Calu3 (cell line): ENCODE data around the gene PITPNM3. TPM values are rescaled to one million over a fixed set of nuclear protein-coding genes. Genes with fewer than 3 reads are reported as not detected.

Experiments used
- BruUV-seq: library from RNA; stranded (reverse); fragments of 400-500 nt; replicated peaks from 2 replicates; lab custom pipeline; 2021; lab: Mats Ljungman, UMichigan
- CTCF ChIA-PET: fragments of 300-600 bp; sonication (Branson Sonifier 250); formaldehyde crosslinking; loops from one replicate; lab custom pipeline; 2022; ENCODE audit warnings: antibody characterized with exemption; lab: Charles Lee
- DNase-seq: peaks from one replicate; pipeline ENCODE4 v3.0.0; 2022
- H3K27ac Mint-ChIP-seq: one replicate; pipeline ENCODE4 v1.8.0; 2022; ENCODE audit warnings: mixed read lengths; ENCODE audit not compliant: unreplicated experiment
- H3K27me3 Mint-ChIP-seq: one replicate; pipeline ENCODE4 v1.8.0; 2022; ENCODE audit warnings: mixed read lengths; ENCODE audit not compliant: unreplicated experiment
- H3K36me3 Mint-ChIP-seq: one replicate; pipeline ENCODE4 v1.8.0; 2022; ENCODE audit warnings: mild to moderate bottlenecking, moderate library complexity, mixed read lengths; ENCODE audit not compliant: insufficient read depth, unreplicated experiment
- H3K4me1 Mint-ChIP-seq: one replicate; pipeline ENCODE4 v1.8.0; 2022; ENCODE audit warnings: mild to moderate bottlenecking, low read depth, mixed read lengths; ENCODE audit not compliant: unreplicated experiment
- H3K4me3 Mint-ChIP-seq: one replicate; pipeline ENCODE4 v1.8.0; 2022; ENCODE audit warnings: mild to moderate bottlenecking, low read depth, moderate library complexity, mixed read lengths; ENCODE audit not compliant: unreplicated experiment
- H3K9me3 Mint-ChIP-seq: one replicate; pipeline ENCODE4 v1.8.0; 2022; ENCODE audit warnings: low read depth, mixed read lengths; ENCODE audit not compliant: unreplicated experiment
- CTCF ChIP-seq: fragments of 200-600 bp; IDR thresholded peaks from one replicate; pipeline ENCODE4 v1.8.0; 2022; ENCODE audit warnings: antibody characterized with exemption; ENCODE audit not compliant: unreplicated experiment
- intact Hi-C: fragments of 100-400 bp; cut with micrococcal nuclease; formaldehyde crosslinking; loops from one replicate; pipeline ENCODE4 v1.10.0; 2022; ENCODE audit not compliant: unreplicated experiment
- total RNA-seq: library from RNA; stranded (reverse); gene quantifications from 2 replicates; pipeline ENCODE4 v1.2.3, GENCODE V29; 2022

The PITPNM3 gene
- total RNA-seq, 1 experiment from 2014 or later = 10.7 TPM

- intact Hi-C loops = no loop called here
- CTCF ChIA-PET = no interaction called here
- Mint-ChIP-seq H3K36me3 (peaks cover 28% of the 10 kb centered on the region), H3K9me3 (no peaks in the 10 kb centered on the region), H3K27me3 (no peaks in the 10 kb centered on the region), H3K27ac (no peak overlapping the region), H3K4me1 (peaks cover 9% of the 10 kb centered on the region), H3K4me3 (no peak overlapping the region)
- TF ChIP-seq CTCF = no peak
- no peak for DNase-seq
- BruUV-seq = no TSS peak
These were observed 109.7 kb downstream of the PITPNM3 start for GRCh38 chr17:6446516-6447100.

- H3K27me3 Mint-ChIP-seq = peaks cover 5% of the 10 kb centered on the region
- peaks cover 21% of the 10 kb centered on the region for H3K36me3 Mint-ChIP-seq
- intact Hi-C loops = no loop called here
- peaks cover 9% of the 10 kb centered on the region for H3K4me1 Mint-ChIP-seq
- TF ChIP-seq CTCF = no peak
- CTCF ChIA-PET = no interaction called here
- H3K4me3 Mint-ChIP-seq = peak overlapping the region; percentile 85
- DNase-seq = no peak
- H3K9me3 Mint-ChIP-seq = no peaks in the 10 kb centered on the region
- TSS peak; percentile 65 for BruUV-seq
- H3K27ac Mint-ChIP-seq = peak overlapping the region; percentile 65
These were observed 111.6 kb downstream of the PITPNM3 start for GRCh38 chr17:6444571-6445335.

- DNase-seq = peak; percentile 93
- intact Hi-C loops = no loop called here
- peaks cover 13% of the 10 kb centered on the region for H3K27me3 Mint-ChIP-seq
- peak within 1 kb of the TSS; percentile 65 for H3K27ac Mint-ChIP-seq
- no peak for TF ChIP-seq CTCF
- peaks cover 21% of the 10 kb centered on the region for H3K36me3 Mint-ChIP-seq
- peak within 1 kb of the TSS; percentile 85 for H3K4me3 Mint-ChIP-seq
- CTCF ChIA-PET = interaction anchor here (0.9 kb wide), 1 partner anchor 29 kb away, joined by 3 read pairs; no protein-coding TSS in a partner anchor
- no TSS peak for BruUV-seq
- H3K4me1 Mint-ChIP-seq = peaks cover 9% of the 10 kb centered on the region
- no peaks in the 10 kb centered on the region for H3K9me3 Mint-ChIP-seq
These were observed 112.4 kb downstream of the PITPNM3 start, which contains the start of gene PIMREG for GRCh38 chr17:6443692-6444570. Gene PIMREG (plus strand): TSS chr17:6444455. CDS start chr17:6445111, 656 bp downstream.

GRCh38 chr17:6442775-6443174 lies 113.6 kb downstream of the PITPNM3 start:
- Mint-ChIP-seq H3K9me3 (no peaks in the 10 kb centered on the region), H3K27me3 (peaks cover 13% of the 10 kb centered on the region), H3K4me1 (peaks cover 9% of the 10 kb centered on the region), H3K4me3 (no peak overlapping the region), H3K27ac (no peak overlapping the region), H3K36me3 (peaks cover 20% of the 10 kb centered on the region)
- no TSS peak for BruUV-seq
- CTCF ChIA-PET = no interaction called here
- intact Hi-C loops = no loop called here
- no peak for DNase-seq
- no peak for TF ChIP-seq CTCF
